Liver (tissue), 3 donors: ENCODE results near the gene TRIM41.
"Not testable (repeated sequence)": the region's sequence is repeated elsewhere in the genome, so short reads cannot be mapped to it uniquely, and the experiment has no call there.

Experiments
- GABPA ChIP-seq, 2 donors: IDR thresholded peaks in 1 of 2; conservative IDR thresholded peaks in 1 of 2; 2 replicates each; pipeline ENCODE4 v1.6.1; 2016; ENCODE audit warnings: antibody characterized with exemption in 2 of 2, mild to moderate bottlenecking in 1 of 2, moderate library complexity in 1 of 2
- HNF4A ChIP-seq, 2 donors: conservative IDR thresholded peaks; 2 replicates each; pipeline ENCODE4 v1.6.1; 2016; ENCODE audit warnings: antibody characterized with exemption in 2 of 2, mild to moderate bottlenecking in 2 of 2
- HNF4G ChIP-seq: IDR thresholded peaks from 2 replicates; pipeline ENCODE4 v1.6.1; 2016; ENCODE audit warnings: antibody characterized with exemption
- JUND ChIP-seq, 2 donors: IDR thresholded peaks; 2 replicates each; pipeline ENCODE4 v1.6.1; 2016; ENCODE audit warnings: antibody characterized with exemption in 2 of 2
- RAD21 ChIP-seq, 2 donors: IDR thresholded peaks; 2 replicates each; pipeline ENCODE4 v1.6.1; 2016; ENCODE audit warnings: antibody characterized with exemption in 2 of 2, mild to moderate bottlenecking in 2 of 2
- RXRA ChIP-seq, 2 donors: IDR thresholded peaks; 2 replicates each; pipeline ENCODE4 v1.6.1; 2017 to 2018; ENCODE audit warnings: antibody characterized with exemption in 2 of 2, mild to moderate bottlenecking in 1 of 2
- SP1 ChIP-seq: IDR thresholded peaks from 2 replicates; pipeline ENCODE4 v1.6.1; 2018; ENCODE audit warnings: antibody characterized with exemption, mild to moderate bottlenecking
- TAF1 ChIP-seq: conservative IDR thresholded peaks from 2 replicates; pipeline ENCODE4 v1.6.1; 2016; ENCODE audit warnings: antibody characterized with exemption, mild to moderate bottlenecking
- YY1 ChIP-seq: IDR thresholded peaks from 2 replicates; pipeline ENCODE4 v1.6.1; 2016; ENCODE audit warnings: antibody characterized with exemption, mild to moderate bottlenecking
- TF ChIP-seq, protein P1 (sequence below): fragments of 150-350 bp; IDR thresholded peaks from 2 replicates; pipeline ENCODE4 v1.5.1; 2017; ENCODE audit warnings: improper control_type of control experiment, low read depth, low read length; ENCODE audit not compliant: missing input control
- TF ChIP-seq, protein P2 (sequence below): IDR thresholded peaks from 2 replicates; pipeline ENCODE4 v1.6.1; 2016; ENCODE audit warnings: antibody characterized with exemption, mild to moderate bottlenecking
- TF ChIP-seq, protein P3 (sequence below): IDR thresholded peaks from 2 replicates; pipeline ENCODE4 v1.6.1; 2016; ENCODE audit warnings: antibody characterized with exemption
- TF ChIP-seq, protein P4 (sequence below): IDR thresholded peaks from 2 replicates; pipeline ENCODE4 v1.6.1; 2016; ENCODE audit warnings: antibody characterized with exemption
- TF ChIP-seq, protein P5 (sequence below): IDR thresholded peaks from 2 replicates; pipeline ENCODE4 v1.6.1; 2016; ENCODE audit warnings: antibody characterized with exemption
- donor health status: healthy.
- donor health status: healthy.

DNA sequence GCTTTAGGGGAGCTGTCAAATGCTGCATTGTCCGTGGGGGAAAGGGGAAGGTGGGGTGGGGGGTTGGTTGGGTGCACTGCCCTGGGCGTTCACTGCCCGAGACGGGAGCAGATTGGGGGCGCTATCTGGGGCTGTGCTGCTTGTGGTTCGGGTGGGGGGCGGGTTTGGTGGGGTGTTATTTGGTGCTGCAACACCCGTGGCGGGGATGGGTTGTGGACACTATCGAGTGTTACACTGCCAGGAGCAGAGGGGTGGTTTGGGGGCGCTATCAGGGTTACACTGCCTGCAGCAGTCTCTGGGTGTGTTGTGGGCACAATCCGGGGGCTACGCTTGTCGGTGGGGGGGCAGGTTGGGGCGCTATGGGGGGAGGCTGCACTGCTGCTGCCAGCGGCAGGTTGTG, 59.3 kb downstream of the TRIM41 start:
- TF ChIP-seq, protein P1, sequence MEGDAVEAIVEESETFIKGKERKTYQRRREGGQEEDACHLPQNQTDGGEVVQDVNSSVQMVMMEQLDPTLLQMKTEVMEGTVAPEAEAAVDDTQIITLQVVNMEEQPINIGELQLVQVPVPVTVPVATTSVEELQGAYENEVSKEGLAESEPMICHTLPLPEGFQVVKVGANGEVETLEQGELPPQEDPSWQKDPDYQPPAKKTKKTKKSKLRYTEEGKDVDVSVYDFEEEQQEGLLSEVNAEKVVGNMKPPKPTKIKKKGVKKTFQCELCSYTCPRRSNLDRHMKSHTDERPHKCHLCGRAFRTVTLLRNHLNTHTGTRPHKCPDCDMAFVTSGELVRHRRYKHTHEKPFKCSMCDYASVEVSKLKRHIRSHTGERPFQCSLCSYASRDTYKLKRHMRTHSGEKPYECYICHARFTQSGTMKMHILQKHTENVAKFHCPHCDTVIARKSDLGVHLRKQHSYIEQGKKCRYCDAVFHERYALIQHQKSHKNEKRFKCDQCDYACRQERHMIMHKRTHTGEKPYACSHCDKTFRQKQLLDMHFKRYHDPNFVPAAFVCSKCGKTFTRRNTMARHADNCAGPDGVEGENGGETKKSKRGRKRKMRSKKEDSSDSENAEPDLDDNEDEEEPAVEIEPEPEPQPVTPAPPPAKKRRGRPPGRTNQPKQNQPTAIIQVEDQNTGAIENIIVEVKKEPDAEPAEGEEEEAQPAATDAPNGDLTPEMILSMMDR, result not testable (repeated sequence)
- TF ChIP-seq, protein P2, sequence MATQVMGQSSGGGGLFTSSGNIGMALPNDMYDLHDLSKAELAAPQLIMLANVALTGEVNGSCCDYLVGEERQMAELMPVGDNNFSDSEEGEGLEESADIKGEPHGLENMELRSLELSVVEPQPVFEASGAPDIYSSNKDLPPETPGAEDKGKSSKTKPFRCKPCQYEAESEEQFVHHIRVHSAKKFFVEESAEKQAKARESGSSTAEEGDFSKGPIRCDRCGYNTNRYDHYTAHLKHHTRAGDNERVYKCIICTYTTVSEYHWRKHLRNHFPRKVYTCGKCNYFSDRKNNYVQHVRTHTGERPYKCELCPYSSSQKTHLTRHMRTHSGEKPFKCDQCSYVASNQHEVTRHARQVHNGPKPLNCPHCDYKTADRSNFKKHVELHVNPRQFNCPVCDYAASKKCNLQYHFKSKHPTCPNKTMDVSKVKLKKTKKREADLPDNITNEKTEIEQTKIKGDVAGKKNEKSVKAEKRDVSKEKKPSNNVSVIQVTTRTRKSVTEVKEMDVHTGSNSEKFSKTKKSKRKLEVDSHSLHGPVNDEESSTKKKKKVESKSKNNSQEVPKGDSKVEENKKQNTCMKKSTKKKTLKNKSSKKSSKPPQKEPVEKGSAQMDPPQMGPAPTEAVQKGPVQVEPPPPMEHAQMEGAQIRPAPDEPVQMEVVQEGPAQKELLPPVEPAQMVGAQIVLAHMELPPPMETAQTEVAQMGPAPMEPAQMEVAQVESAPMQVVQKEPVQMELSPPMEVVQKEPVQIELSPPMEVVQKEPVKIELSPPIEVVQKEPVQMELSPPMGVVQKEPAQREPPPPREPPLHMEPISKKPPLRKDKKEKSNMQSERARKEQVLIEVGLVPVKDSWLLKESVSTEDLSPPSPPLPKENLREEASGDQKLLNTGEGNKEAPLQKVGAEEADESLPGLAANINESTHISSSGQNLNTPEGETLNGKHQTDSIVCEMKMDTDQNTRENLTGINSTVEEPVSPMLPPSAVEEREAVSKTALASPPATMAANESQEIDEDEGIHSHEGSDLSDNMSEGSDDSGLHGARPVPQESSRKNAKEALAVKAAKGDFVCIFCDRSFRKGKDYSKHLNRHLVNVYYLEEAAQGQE, result not testable (repeated sequence)
- TF ChIP-seq RAD21 (IDR thresholded peaks at IDR 0.05); SP1; YY1; JUND (IDR thresholded peaks at IDR 0.05); GABPA (IDR thresholded peaks at IDR 0.05 in 1 of 2, conservative IDR thresholded peaks at IDR 0.05 in 1 of 2); RXRA (IDR thresholded peaks at IDR 0.05); HNF4G; TAF1; HNF4A (conservative IDR thresholded peaks at IDR 0.05): not testable (repeated sequence)
- TF ChIP-seq, protein P3, sequence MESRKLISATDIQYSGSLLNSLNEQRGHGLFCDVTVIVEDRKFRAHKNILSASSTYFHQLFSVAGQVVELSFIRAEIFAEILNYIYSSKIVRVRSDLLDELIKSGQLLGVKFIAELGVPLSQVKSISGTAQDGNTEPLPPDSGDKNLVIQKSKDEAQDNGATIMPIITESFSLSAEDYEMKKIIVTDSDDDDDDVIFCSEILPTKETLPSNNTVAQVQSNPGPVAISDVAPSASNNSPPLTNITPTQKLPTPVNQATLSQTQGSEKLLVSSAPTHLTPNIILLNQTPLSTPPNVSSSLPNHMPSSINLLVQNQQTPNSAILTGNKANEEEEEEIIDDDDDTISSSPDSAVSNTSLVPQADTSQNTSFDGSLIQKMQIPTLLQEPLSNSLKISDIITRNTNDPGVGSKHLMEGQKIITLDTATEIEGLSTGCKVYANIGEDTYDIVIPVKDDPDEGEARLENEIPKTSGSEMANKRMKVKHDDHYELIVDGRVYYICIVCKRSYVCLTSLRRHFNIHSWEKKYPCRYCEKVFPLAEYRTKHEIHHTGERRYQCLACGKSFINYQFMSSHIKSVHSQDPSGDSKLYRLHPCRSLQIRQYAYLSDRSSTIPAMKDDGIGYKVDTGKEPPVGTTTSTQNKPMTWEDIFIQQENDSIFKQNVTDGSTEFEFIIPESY, result not testable (repeated sequence)
- TF ChIP-seq, protein P4, sequence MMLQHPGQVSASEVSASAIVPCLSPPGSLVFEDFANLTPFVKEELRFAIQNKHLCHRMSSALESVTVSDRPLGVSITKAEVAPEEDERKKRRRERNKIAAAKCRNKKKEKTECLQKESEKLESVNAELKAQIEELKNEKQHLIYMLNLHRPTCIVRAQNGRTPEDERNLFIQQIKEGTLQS, result not testable (repeated sequence)
- TF ChIP-seq, protein P5, sequence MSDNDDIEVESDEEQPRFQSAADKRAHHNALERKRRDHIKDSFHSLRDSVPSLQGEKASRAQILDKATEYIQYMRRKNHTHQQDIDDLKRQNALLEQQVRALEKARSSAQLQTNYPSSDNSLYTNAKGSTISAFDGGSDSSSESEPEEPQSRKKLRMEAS, result not testable (repeated sequence)
